Endothelial cell of umbilical vein (primary cell): ENCODE data around the gene AGBL5. TPM values are rescaled to one million over a fixed set of nuclear protein-coding genes. Genes with fewer than 3 reads are reported as not detected.

Source experiments
- BruUV-seq: library from RNA; stranded (reverse); fragments of 400-500 nt; replicated peaks from 2 replicates; lab custom pipeline; 2021; lab: Mats Ljungman, UMichigan
- CTCF ChIA-PET: fragments of 300-600, 350-600 bp; sonication (Branson Sonifier 250); formaldehyde crosslinking; loops from one replicate; lab custom pipeline; 2021; ENCODE audit warnings: antibody characterized with exemption, inconsistent platforms; lab: Charles Lee
- POLR2A ChIA-PET: fragments of 300-600, 350-600 bp; sonication (Branson Sonifier 250); formaldehyde crosslinking; loops from one replicate; lab custom pipeline; 2021; ENCODE audit warnings: antibody characterized with exemption, inconsistent platforms; lab: Charles Lee
- DNase-seq: peaks from one replicate; pipeline ENCODE4 v3.0.0-alpha.2; 2011; ENCODE audit warnings: low read depth, low spot score
- FAIRE-seq: peaks from 2 replicates; lab custom pipeline; 2011; peaks lifted over from hg19 to GRCh38; lab: Jason Lieb, UNC
- H2AFZ ChIP-seq: 2 replicates; pipeline ENCODE4 v1.6.0; 2012; ENCODE audit warnings: low read depth, low read length, control low read depth, inconsistent platforms
- H3K27ac ChIP-seq: 2 replicates; pipeline ENCODE4 v1.5.1; 2011; ENCODE audit warnings: low read depth, mild to moderate bottlenecking, control low read depth, low read length, moderate library complexity; ENCODE audit not compliant: insufficient read depth
- H3K27me3 ChIP-seq, 2 experiments: 2 replicates each; pipeline versions ENCODE4 v1.6.0 to v1.6.1; 2011; ENCODE audit warnings: low read length in 2 of 2, mixed read lengths in 1 of 2; ENCODE audit not compliant: control insufficient read depth in 2 of 2, insufficient read depth in 2 of 2
- H3K36me3 ChIP-seq, 2 experiments: 2 replicates in 1 of 2; 3 replicates in 1 of 2; pipeline ENCODE4 v1.5.1; 2011; ENCODE audit warnings: low read length in 2 of 2, mild to moderate bottlenecking in 1 of 2, moderate library complexity in 1 of 2; ENCODE audit not compliant: control insufficient read depth in 2 of 2, insufficient read depth in 2 of 2; ENCODE audit errors: extremely low read depth in 1 of 2
- H3K4me1 ChIP-seq: 3 replicates; pipeline ENCODE4 v1.5.1; 2011; ENCODE audit warnings: mild to moderate bottlenecking, low read length; ENCODE audit not compliant: control insufficient read depth, insufficient read depth; ENCODE audit errors: extremely low read depth
- H3K4me2 ChIP-seq: 2 replicates; pipeline ENCODE4 v1.6.1; 2011; ENCODE audit warnings: low read length, control low read depth, mixed read lengths; ENCODE audit not compliant: insufficient read depth
- H3K4me3 ChIP-seq, 3 experiments: fragments of 200-600 bp in 1 of 3; sonication (generic), shearing (Covaris generic) in 1 of 3; replicated peaks in 1 of 3; 2 replicates each; pipeline ENCODE4 v1.5.1; 2011 to 2016; ENCODE audit warnings: control low read depth in 3 of 3, low read length in 3 of 3, mild to moderate bottlenecking in 2 of 3, inconsistent platforms in 1 of 3, low read depth in 1 of 3, moderate library complexity in 1 of 3; ENCODE audit not compliant: insufficient read depth in 1 of 3
- H3K79me2 ChIP-seq: 2 replicates; pipeline ENCODE4 v1.6.0; 2012; ENCODE audit warnings: low read length, inconsistent platforms; ENCODE audit not compliant: control insufficient read depth, insufficient read depth
- H3K9ac ChIP-seq: replicated peaks from 2 replicates; pipeline ENCODE3; 2011; ENCODE audit warnings: low read length, control low read depth; ENCODE audit not compliant: insufficient read depth; ENCODE audit errors: extremely low read depth
- H3K9me1 ChIP-seq: replicated peaks from 3 replicates; pipeline ENCODE4 v1.6.0; 2011; ENCODE audit warnings: mild to moderate bottlenecking, low read length; ENCODE audit not compliant: control insufficient read depth, insufficient read depth; ENCODE audit errors: extremely low read depth
- H3K9me3 ChIP-seq: replicated peaks from 2 replicates; pipeline ENCODE4 v1.5.1; 2012; ENCODE audit warnings: low read length, inconsistent platforms; ENCODE audit not compliant: control insufficient read depth, insufficient read depth
- H4K20me1 ChIP-seq: replicated peaks from 2 replicates; pipeline ENCODE3; 2011; ENCODE audit warnings: mild to moderate bottlenecking, low read length; ENCODE audit not compliant: control insufficient read depth, insufficient read depth; ENCODE audit errors: extremely low read depth
- EZH2 ChIP-seq: IDR thresholded peaks from 2 replicates; pipeline ENCODE4 v1.6.1; 2012; ENCODE audit warnings: borderline replicate concordance, low read depth, mild to moderate bottlenecking, moderate library complexity, low read length, inconsistent platforms; ENCODE audit not compliant: severe bottlenecking
- FOS ChIP-seq: IDR thresholded peaks from 2 replicates; pipeline ENCODE4 v1.6.1; 2011; ENCODE audit warnings: mild to moderate bottlenecking, low read length, moderate library complexity, borderline replicate concordance; ENCODE audit not compliant: insufficient read depth
- GATA2 ChIP-seq: IDR thresholded peaks from 2 replicates; pipeline ENCODE4 v1.7.0; 2011; ENCODE audit warnings: low read depth, mild to moderate bottlenecking, moderate library complexity, mixed read lengths, low read length; ENCODE audit not compliant: insufficient read length, insufficient read depth
- JUN ChIP-seq: IDR thresholded peaks from 2 replicates; pipeline ENCODE4 v1.6.1; 2011; ENCODE audit warnings: borderline replicate concordance, low read depth; ENCODE audit not compliant: insufficient read length, insufficient read depth
- MYC ChIP-seq: IDR thresholded peaks from one replicate; pipeline ENCODE4 v1.6.1; 2011; ENCODE audit warnings: mild to moderate bottlenecking, low read depth, low read length
- POLR2A ChIP-seq: IDR thresholded peaks from 2 replicates; pipeline ENCODE4 v1.6.1; 2012; ENCODE audit warnings: low read depth, mild to moderate bottlenecking, control low read depth, low read length
- POLR2AphosphoS5 ChIP-seq: IDR thresholded peaks from 2 replicates; pipeline ENCODE4 v1.6.1; 2012; ENCODE audit warnings: low read depth, mild to moderate bottlenecking, control low read depth, low read length, moderate library complexity; ENCODE audit not compliant: insufficient read depth
- dilution Hi-C: fragments of 300-500 bp; cut with MboI; formaldehyde crosslinking; loops from one replicate; pipeline ENCODE4 v1.15.0; 2019; ENCODE audit warnings: low sequenced_read_pairs; ENCODE audit not compliant: extremely low pct_ligation_motif_present
- intact Hi-C: fragments of 100-400 bp; cut with micrococcal nuclease; formaldehyde crosslinking; loops from one replicate; pipeline ENCODE4 v1.10.0; 2022
- polyA plus RNA-seq, 4 experiments: library from polyadenylated mRNA; depleted of rRNA in 3 of 4; stranded (reverse) in 3 of 4; unstranded in 1 of 4; fragments of >200 nt; gene quantifications; 2 replicates each; pipeline versions ENCODE4 v1.2.1 to v1.2.3, GENCODE V29; 2011 to 2012; ENCODE audit warnings: missing spikeins in 1 of 4
- total RNA-seq: library from RNA; stranded (reverse); gene quantifications from 2 replicates; pipeline ENCODE4 v1.2.3, GENCODE V29; 2021
- TF ChIP-seq, protein P1 (sequence below), 2 donors: IDR thresholded peaks; 1 replicate in 1 of 2; 2 replicates in 1 of 2; pipeline ENCODE4 v1.5.1; 2011; ENCODE audit warnings: low read length in 2 of 2, mild to moderate bottlenecking in 2 of 2, moderate library complexity in 2 of 2, control low read depth in 1 of 2, inconsistent platforms in 1 of 2, low read depth in 1 of 2; ENCODE audit not compliant: insufficient read depth in 1 of 2; ENCODE audit errors: extremely low read depth in 1 of 2
- TF ChIP-seq, protein P2 (sequence below): IDR thresholded peaks from 2 replicates; pipeline ENCODE4 v1.6.1; 2011; ENCODE audit not compliant: insufficient read depth, insufficient read length

The AGBL5 gene
- total and polyA plus RNA-seq, 2 donors (not counting 3 experiments of a cell fraction or from before 2014, with no cell fraction given) = 28.2 to 41.9 TPM

DNA sequence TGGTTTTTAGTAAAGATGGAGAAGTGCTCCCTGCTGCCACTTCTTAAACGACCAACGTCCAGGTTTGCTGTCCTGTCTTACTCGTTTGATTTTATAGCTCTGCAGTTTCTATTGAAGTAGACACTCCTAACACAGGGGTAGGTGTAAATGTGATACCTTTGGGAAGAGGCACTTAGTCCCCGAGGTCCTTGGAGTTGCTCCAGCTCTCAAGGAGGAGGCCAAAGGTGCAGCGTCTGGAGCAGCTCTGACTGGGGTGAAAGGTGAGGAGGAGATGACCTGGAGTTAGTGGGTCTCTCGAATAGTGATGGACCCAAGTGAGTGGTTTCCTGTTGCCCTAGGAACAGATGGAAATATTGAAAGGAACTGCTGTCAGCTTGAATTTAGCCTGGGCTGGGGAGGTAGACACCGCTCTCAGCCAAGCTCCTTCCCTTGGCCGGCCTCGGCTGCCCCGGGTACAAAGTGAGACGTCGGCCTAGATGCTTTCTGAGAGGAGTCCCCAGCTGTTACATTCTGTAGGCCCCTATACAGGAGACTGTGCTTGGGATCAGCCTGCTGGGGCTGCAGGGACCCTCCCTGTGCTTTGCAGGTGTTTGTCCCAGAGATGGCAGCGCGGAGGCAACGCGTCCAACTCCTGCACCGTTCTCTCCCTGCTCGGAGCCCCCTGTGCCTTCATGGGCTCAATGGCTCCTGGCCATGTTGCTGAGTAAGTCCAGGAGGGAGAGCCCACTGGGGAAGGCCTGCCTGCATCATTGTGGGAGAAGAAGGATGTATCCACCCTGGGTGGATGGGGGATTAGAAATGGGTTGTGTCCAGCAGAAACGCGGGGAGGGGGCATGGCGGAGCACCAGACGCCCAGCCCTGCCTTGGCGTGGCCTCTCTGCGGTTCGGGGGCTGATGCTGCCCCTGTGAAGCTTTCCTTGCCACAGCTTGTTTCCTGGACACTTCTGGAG is 40.6 kb downstream of the AGBL5 start:
- intact Hi-C loops = no loop called here
- no peaks in the 10 kb centered on the region for H4K20me1 ChIP-seq
- FAIRE-seq (no peak), DNase-seq (no peak)
- H3K36me3 ChIP-seq = no peaks in the 10 kb centered on the region
- no peaks in the 10 kb centered on the region for H3K9me1 ChIP-seq
- no peak overlapping the region for H3K4me3 ChIP-seq
- H3K9me3 ChIP-seq = no peaks in the 10 kb centered on the region
- POLR2A ChIA-PET = no interaction called here
- TF ChIP-seq FOS = no peak
- TF ChIP-seq POLR2A = no peak
- TF ChIP-seq MYC = no peak
- no peak for TF ChIP-seq GATA2
- TF ChIP-seq, protein P1, sequence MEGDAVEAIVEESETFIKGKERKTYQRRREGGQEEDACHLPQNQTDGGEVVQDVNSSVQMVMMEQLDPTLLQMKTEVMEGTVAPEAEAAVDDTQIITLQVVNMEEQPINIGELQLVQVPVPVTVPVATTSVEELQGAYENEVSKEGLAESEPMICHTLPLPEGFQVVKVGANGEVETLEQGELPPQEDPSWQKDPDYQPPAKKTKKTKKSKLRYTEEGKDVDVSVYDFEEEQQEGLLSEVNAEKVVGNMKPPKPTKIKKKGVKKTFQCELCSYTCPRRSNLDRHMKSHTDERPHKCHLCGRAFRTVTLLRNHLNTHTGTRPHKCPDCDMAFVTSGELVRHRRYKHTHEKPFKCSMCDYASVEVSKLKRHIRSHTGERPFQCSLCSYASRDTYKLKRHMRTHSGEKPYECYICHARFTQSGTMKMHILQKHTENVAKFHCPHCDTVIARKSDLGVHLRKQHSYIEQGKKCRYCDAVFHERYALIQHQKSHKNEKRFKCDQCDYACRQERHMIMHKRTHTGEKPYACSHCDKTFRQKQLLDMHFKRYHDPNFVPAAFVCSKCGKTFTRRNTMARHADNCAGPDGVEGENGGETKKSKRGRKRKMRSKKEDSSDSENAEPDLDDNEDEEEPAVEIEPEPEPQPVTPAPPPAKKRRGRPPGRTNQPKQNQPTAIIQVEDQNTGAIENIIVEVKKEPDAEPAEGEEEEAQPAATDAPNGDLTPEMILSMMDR (IDR thresholded peaks at IDR 0.05; ENCODE audit: extremely low read depth in 1 of 2, insufficient read depth in 1 of 2, low read depth in 1 of 2, low read length in 2 of 2) = no peak
- TF ChIP-seq POLR2AphosphoS5 = no peak
- TF ChIP-seq, protein P2, sequence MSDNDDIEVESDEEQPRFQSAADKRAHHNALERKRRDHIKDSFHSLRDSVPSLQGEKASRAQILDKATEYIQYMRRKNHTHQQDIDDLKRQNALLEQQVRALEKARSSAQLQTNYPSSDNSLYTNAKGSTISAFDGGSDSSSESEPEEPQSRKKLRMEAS = no peak
- no peak for TF ChIP-seq JUN
- no peak for TF ChIP-seq EZH2
- H3K9ac ChIP-seq = no peak overlapping the region
- CTCF ChIA-PET = interaction anchor here (1.1 to 1.7 kb wide), 3 partner anchors 8 to 246 kb away, joined by 3 to 5 read pairs (median 3); no protein-coding TSS in a partner anchor
- no TSS peak for BruUV-seq
- H3K27ac ChIP-seq = no peak overlapping the region
- dilution Hi-C loops = no loop called here
- no peaks in the 10 kb centered on the region for H3K27me3 ChIP-seq
- no peaks in the 10 kb centered on the region for H3K79me2 ChIP-seq
- H3K4me1 ChIP-seq = peaks cover under 1% of the 10 kb centered on the region
- H3K4me2 ChIP-seq = no peak overlapping the region
- no peak overlapping the region for H2AFZ ChIP-seq
